ENCODE data around the gene MYO5B. TPM values are rescaled to one million over a fixed set of nuclear protein-coding genes. Genes with fewer than 3 reads are reported as not detected.

Gene MYO5B
- polyA plus RNA-seq, 1 donor (not counting 4 experiments of a cell fraction or from before 2014, with no cell fraction given) = 6.8 TPM

- Histone ChIP-seq H3K9me1 (ENCODE audit: control insufficient read depth, extremely low read depth, insufficient read depth, low read length) (no peaks in the 10 kb centered on the region), H3K27me3 (ENCODE audit: control insufficient read depth, extremely low read depth, insufficient read depth, low read length) (no peaks in the 10 kb centered on the region), H3K9ac (ENCODE audit: control insufficient read depth, extremely low read depth, insufficient read depth, low read length) (no peak overlapping the region), H3K4me2 (ENCODE audit: control insufficient read depth, extremely low read depth, insufficient read depth, low read depth, low read length) (peak overlapping the region; percentile 25), H3K36me3 (ENCODE audit: control insufficient read depth in 2 of 2, extremely low read depth in 1 of 2, insufficient read depth in 2 of 2, low read length in 2 of 2) (no peaks in the 10 kb centered on the region), H4K20me1 (ENCODE audit: control insufficient read depth, extremely low read depth, insufficient read depth, low read length) (no peaks in the 10 kb centered on the region), H2AFZ (ENCODE audit: control insufficient read depth, low read length) (no peak overlapping the region), H3K79me2 (ENCODE audit: control insufficient read depth, insufficient read depth, low read length) (no peaks in the 10 kb centered on the region), H3K4me3 (ENCODE audit: control insufficient read depth in 2 of 3, extremely low read depth in 1 of 3, insufficient read depth in 2 of 3, low read depth in 1 of 3, low read length in 3 of 3) (no peak overlapping the region), H3K9me3 (ENCODE audit: control insufficient read depth, low read depth, low read length) (no peaks in the 10 kb centered on the region), H3K4me1 (ENCODE audit: control insufficient read depth, extremely low read depth, insufficient read depth, low read length) (peaks cover 7% of the 10 kb centered on the region), H3K27ac (ENCODE audit: control insufficient read depth, insufficient read depth, low read length) (no peak overlapping the region)
- TF ChIP-seq EZH2 (IDR thresholded peaks at IDR 0.05; ENCODE audit: low read length) (no peak), CTCF (optimal IDR thresholded peaks at IDR 0.05 in 1 of 3, IDR thresholded peaks at IDR 0.05 in 1 of 3, conservative IDR thresholded peaks at IDR 0.05 in 1 of 3; ENCODE audit: extremely low read depth in 1 of 3, insufficient read depth in 2 of 3, low read length in 3 of 3) (no peak)
- peak; percentile 86 for FAIRE-seq
- no peak for DNase-seq (ENCODE audit: low read depth, low spot score)
- dilution Hi-C loops (cut with MboI; ENCODE audit: extremely low pct_ligation_motif_present, low sequenced_read_pairs) = no loop called here
Measured at GRCh38 chr18:50183556-50183955, 11.4 kb downstream of the MYO5B start.

GRCh38 chr18:50182511-50182910 is 12.4 kb downstream of the MYO5B start:
- dilution Hi-C loops (cut with MboI; ENCODE audit: extremely low pct_ligation_motif_present, low sequenced_read_pairs) = no loop called here
- H3K27ac ChIP-seq (ENCODE audit: control insufficient read depth, insufficient read depth, low read length) = no peak overlapping the region
- TF ChIP-seq CTCF (optimal IDR thresholded peaks at IDR 0.05 in 1 of 3, IDR thresholded peaks at IDR 0.05 in 1 of 3, conservative IDR thresholded peaks at IDR 0.05 in 1 of 3; ENCODE audit: extremely low read depth in 1 of 3, insufficient read depth in 2 of 3, low read length in 3 of 3) = no peak
- no peak for TF ChIP-seq EZH2 (IDR thresholded peaks at IDR 0.05; ENCODE audit: low read length)

More at GRCh38 chr18:50182511-50182910, 12.4 kb downstream of the MYO5B start:
- DNase-seq (ENCODE audit: low read depth, low spot score) (no peak), FAIRE-seq (no peak)
- Histone ChIP-seq H3K9me1 (ENCODE audit: control insufficient read depth, extremely low read depth, insufficient read depth, low read length) (no peaks in the 10 kb centered on the region), H3K9ac (ENCODE audit: control insufficient read depth, extremely low read depth, insufficient read depth, low read length) (no peak overlapping the region), H3K4me3 (ENCODE audit: control insufficient read depth in 2 of 3, extremely low read depth in 1 of 3, insufficient read depth in 2 of 3, low read depth in 1 of 3, low read length in 3 of 3) (no peak overlapping the region), H3K36me3 (ENCODE audit: control insufficient read depth in 2 of 2, extremely low read depth in 1 of 2, insufficient read depth in 2 of 2, low read length in 2 of 2) (no peaks in the 10 kb centered on the region), H3K27me3 (ENCODE audit: control insufficient read depth, extremely low read depth, insufficient read depth, low read length) (peaks cover 5% of the 10 kb centered on the region), H3K79me2 (ENCODE audit: control insufficient read depth, insufficient read depth, low read length) (no peaks in the 10 kb centered on the region), H2AFZ (ENCODE audit: control insufficient read depth, low read length) (no peak overlapping the region), H3K9me3 (ENCODE audit: control insufficient read depth, low read depth, low read length) (no peaks in the 10 kb centered on the region), H3K4me1 (ENCODE audit: control insufficient read depth, extremely low read depth, insufficient read depth, low read length) (peaks cover 7% of the 10 kb centered on the region), H3K4me2 (ENCODE audit: control insufficient read depth, extremely low read depth, insufficient read depth, low read depth, low read length) (no peak overlapping the region), H4K20me1 (ENCODE audit: control insufficient read depth, extremely low read depth, insufficient read depth, low read length) (no peaks in the 10 kb centered on the region)

Measured in keratinocyte (primary cell).